AG20443 (cell line): Measurements from ENCODE around the gene BEND3.
A peak's percentile ranks its signal among the peaks of the same experiment; 100 is the strongest.
"Not testable (repeated sequence)": the region's sequence is repeated elsewhere in the genome, so short reads cannot be mapped to it uniquely, and the experiment has no call there.

Experiments
- DNase-seq: peaks from one replicate; pipeline ENCODE4 v3.0.0; 2012; ENCODE audit warnings: low spot score, mixed read lengths

The BEND3 gene

GRCh38 chr6:107114926-107115694 is at the start of gene BEND3:
Gene BEND3, minus strand, starts transcription at chr6:107115515. Its CDS starts 16,230 bp downstream, at chr6:107099285.
- peak; percentile 42 for DNase-seq

GRCh38 chr6:107164299-107164698 is 49.0 kb upstream of the BEND3 start:
- DNase-seq, result not testable (repeated sequence)

GRCh38 chr6:107161521-107161920 is 46.2 kb upstream of the BEND3 start:
- DNase-seq, result no peak

GRCh38 chr6:107156617-107157016 is 41.3 kb upstream of the BEND3 start:
- DNase-seq, result no peak

- no peak for DNase-seq
These were observed 39.5 kb upstream of the BEND3 start for GRCh38 chr6:107154801-107155160.

GRCh38 chr6:107154131-107154800 is 39.0 kb upstream of the BEND3 start:
- no peak for DNase-seq

GRCh38 chr6:107152638-107153430 is 37.5 kb upstream of the BEND3 start:
- no peak for DNase-seq

GRCh38 chr6:107144666-107145065 is 29.4 kb upstream of the BEND3 start:
- DNase-seq, result no peak

- DNase-seq, result no peak
These were observed 28.7 kb upstream of the BEND3 start for GRCh38 chr6:107144014-107144413.

- DNase-seq, result no peak
These were observed 25.3 kb upstream of the BEND3 start for GRCh38 chr6:107140581-107140980.

GRCh38 chr6:107136324-107136723 is 21.0 kb upstream of the BEND3 start:
- not testable (repeated sequence) for DNase-seq

GRCh38 chr6:107135048-107135680 is 19.8 kb upstream of the BEND3 start:
- not testable (repeated sequence) for DNase-seq

- no peak for DNase-seq
These were observed 17.1 kb upstream of the BEND3 start for GRCh38 chr6:107132330-107132954.

GRCh38 chr6:107129370-107129925 is 14.1 kb upstream of the BEND3 start:
- no peak for DNase-seq

- no peak for DNase-seq
These were observed 13.3 kb upstream of the BEND3 start for GRCh38 chr6:107128577-107128976.

GRCh38 chr6:107128175-107128574 is 12.9 kb upstream of the BEND3 start:
- DNase-seq, result no peak

GRCh38 chr6:107125771-107126170 is 10.5 kb upstream of the BEND3 start:
- DNase-seq, result no peak

GRCh38 chr6:107124934-107125348 is 9.6 kb upstream of the BEND3 start:
- no peak for DNase-seq

- DNase-seq, result no peak
These were observed 8.2 kb upstream of the BEND3 start for GRCh38 chr6:107123501-107123900.

GRCh38 chr6:107122748-107123147 is 7.4 kb upstream of the BEND3 start:
- no peak for DNase-seq

GRCh38 chr6:107121964-107122495 is 6.7 kb upstream of the BEND3 start:
- no peak for DNase-seq
